HEK293T (cell line): Measurements from ENCODE around the gene FBXL16.

ENCODE experiments used
- BHLHE40 ChIP-seq: fragments of 450-650 bp; IDR thresholded peaks from 2 replicates; pipeline ENCODE4 v1.6.1; 2016; ENCODE audit warnings: mild to moderate bottlenecking, moderate library complexity, borderline replicate concordance
- CTBP1 ChIP-seq: fragments of 450-650 bp; IDR thresholded peaks from 2 replicates; pipeline ENCODE4 v1.6.1; 2016; ENCODE audit warnings: borderline replicate concordance
- ELF4 ChIP-seq: fragments of 450-650 bp; IDR thresholded peaks from 2 replicates; pipeline ENCODE4 v1.6.1; 2017; ENCODE audit warnings: antibody characterized with exemption
- L3MBTL2 ChIP-seq: fragments of 450-650 bp; conservative IDR thresholded peaks from 2 replicates; pipeline ENCODE4 v1.6.1; 2016; ENCODE audit warnings: mild to moderate bottlenecking
- LEF1 ChIP-seq: fragments of 450-650 bp; IDR thresholded peaks from 2 replicates; pipeline ENCODE4 v1.6.1; 2017; ENCODE audit warnings: mild to moderate bottlenecking, borderline replicate concordance
- SUZ12 ChIP-seq: fragments of 450-650 bp; IDR thresholded peaks from 2 replicates; pipeline ENCODE4 v1.6.1; 2016; ENCODE audit warnings: mild to moderate bottlenecking

DNA sequence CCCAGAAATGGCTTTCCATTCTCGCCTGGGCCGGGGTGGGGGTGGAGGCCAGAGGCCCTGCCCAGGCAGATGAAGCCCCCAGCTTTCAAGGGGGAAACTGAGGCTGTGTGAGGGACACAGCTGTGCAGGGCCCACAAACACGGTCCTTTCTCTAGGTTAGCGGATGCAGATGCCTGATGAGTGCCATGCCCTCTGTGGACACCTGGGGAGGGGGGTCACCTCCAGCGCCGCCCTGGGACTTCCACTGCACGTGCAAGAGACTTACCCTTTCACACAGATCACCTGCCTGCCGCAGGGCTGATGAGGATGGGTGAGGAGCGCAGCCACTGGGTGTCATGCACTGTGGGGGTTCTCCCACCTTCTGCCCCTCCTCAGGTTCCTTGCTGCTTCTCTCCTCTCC is 12.8 kb upstream of the FBXL16 start:
- TF ChIP-seq BHLHE40 (no peak), L3MBTL2 (no peak), ELF4 (no peak), CTBP1 (no peak), SUZ12 (no peak), LEF1 (no peak)
